ENCODE results near the gene ELFN1.

Gene ELFN1

GRCh38 chr7:1698951-1699350, 28.9 kb downstream of the ELFN1 start:
- Histone ChIP-seq H3K79me2 (no peaks in the 10 kb centered on the region), H3K9me3 (ENCODE audit: control insufficient read depth, low read length) (no peaks in the 10 kb centered on the region), H2AFZ (no peak overlapping the region), H3K4me1 (no peaks in the 10 kb centered on the region), H3K27me3 (ENCODE audit: control insufficient read depth, insufficient read depth, low read length) (no peaks in the 10 kb centered on the region), H3K9ac (no peak overlapping the region), H3K4me2 (ENCODE audit: low read length) (no peak overlapping the region), H3K36me3 (ENCODE audit: control insufficient read depth, insufficient read depth, low read length) (no peaks in the 10 kb centered on the region), H3K27ac (no peak overlapping the region), H3K4me3 (ENCODE audit: low read depth, low read length) (no peak overlapping the region)
- no peak for TF ChIP-seq CTCF (IDR thresholded peaks at IDR 0.05)

DNA sequence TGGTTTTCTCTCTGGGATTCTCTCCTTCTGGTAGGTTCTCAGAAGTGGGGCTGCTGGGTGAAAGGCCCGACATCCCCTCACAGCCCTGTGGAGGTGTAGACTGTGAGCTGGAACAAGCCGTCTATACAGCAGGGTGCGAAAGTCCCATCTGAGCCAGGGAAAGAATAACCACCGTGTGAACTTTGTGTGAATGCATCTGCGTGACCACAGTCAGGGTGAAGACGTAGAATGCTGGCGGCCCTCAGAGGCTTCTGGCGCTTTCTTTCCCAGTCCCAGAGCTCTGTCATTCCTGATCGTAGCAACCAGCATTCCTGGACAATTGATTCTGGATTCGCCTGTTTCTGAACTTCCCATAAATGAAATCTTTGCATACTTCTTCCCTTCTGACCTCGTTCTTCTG, 30.0 kb downstream of the ELFN1 start:
- H3K9me3 ChIP-seq (ENCODE audit: control insufficient read depth, low read length): no peaks in the 10 kb centered on the region
- H3K4me2 ChIP-seq (ENCODE audit: low read length): no peak overlapping the region
- H3K36me3 ChIP-seq (ENCODE audit: control insufficient read depth, insufficient read depth, low read length): no peaks in the 10 kb centered on the region
- no peak for TF ChIP-seq CTCF (IDR thresholded peaks at IDR 0.05)
- no peak overlapping the region for H3K4me3 ChIP-seq (ENCODE audit: low read depth, low read length)
- H3K27me3 ChIP-seq (ENCODE audit: control insufficient read depth, insufficient read depth, low read length): no peaks in the 10 kb centered on the region
- no peaks in the 10 kb centered on the region for H3K79me2 ChIP-seq
- no peak overlapping the region for H3K9ac ChIP-seq
- H3K4me1 ChIP-seq: no peaks in the 10 kb centered on the region
- no peak overlapping the region for H3K27ac ChIP-seq
- H2AFZ ChIP-seq: no peak overlapping the region

DNA sequence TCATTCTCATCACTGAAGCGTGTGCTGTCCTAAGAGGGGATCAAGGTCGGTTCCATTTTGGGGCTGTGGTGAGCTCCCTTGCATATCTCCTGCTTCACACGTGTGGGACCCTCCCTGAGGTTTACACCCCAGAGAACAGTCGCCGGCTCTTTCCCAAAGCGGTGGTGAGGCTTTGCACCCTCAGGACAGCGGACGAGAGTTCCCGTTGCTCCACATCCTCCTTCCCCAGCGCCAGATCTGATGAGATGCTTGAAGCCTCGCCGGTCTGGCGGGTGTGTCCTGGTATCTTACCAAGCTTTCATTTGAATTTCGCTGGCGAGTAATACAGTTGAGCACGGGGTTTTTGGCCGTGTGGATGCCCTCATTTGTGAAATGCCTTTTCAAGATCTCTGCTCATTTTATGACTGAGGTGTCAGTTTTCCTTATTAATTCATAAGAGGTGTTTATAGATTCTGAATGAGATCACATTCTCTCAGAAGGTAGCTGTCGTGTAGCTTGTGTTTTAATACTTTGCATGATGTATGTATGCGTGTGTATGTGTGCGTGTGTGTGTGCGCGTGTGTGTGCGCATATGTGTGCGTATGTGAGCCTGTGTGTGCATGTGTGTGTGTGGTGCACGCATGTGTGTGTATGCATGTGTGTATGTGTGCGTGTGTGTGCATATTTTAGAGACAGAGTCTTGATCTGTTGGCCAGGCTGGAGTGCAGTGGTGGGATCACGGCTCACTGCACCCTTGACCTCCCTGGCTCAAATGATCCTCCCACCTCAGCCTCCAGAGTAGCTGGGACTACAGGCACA, 30.7 kb downstream of the ELFN1 start:
- Histone ChIP-seq H3K4me1 (no peaks in the 10 kb centered on the region), H3K79me2 (no peaks in the 10 kb centered on the region), H3K9ac (no peak overlapping the region), H3K36me3 (ENCODE audit: control insufficient read depth, insufficient read depth, low read length) (no peaks in the 10 kb centered on the region), H3K27me3 (ENCODE audit: control insufficient read depth, insufficient read depth, low read length) (no peaks in the 10 kb centered on the region), H2AFZ (no peak overlapping the region), H3K27ac (no peak overlapping the region), H3K9me3 (ENCODE audit: control insufficient read depth, low read length) (no peaks in the 10 kb centered on the region), H3K4me3 (ENCODE audit: low read depth, low read length) (no peak overlapping the region), H3K4me2 (ENCODE audit: low read length) (no peak overlapping the region)
- no peak for TF ChIP-seq CTCF (IDR thresholded peaks at IDR 0.05)

DNA sequence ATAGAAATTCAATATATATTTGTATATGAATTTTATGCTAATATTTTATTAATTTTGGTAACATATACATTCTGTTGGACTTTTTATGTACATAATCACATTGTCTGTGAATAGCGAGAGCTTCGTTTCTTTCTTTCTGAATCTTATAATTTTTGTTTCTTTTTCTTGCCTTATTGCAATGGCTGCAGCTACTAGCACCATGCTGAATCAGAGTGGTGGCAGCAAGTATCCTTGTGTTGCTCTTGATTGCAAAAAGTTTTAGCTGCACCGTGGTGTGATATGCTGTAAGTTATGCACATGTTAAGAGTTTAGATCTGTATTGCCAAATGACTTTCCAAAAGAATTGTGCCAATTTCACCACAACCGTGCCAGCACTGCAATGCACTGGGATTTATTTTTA, 32.6 kb downstream of the ELFN1 start:
- Histone ChIP-seq H3K4me3 (ENCODE audit: low read depth, low read length) (no peak overlapping the region), H2AFZ (no peak overlapping the region), H3K4me2 (ENCODE audit: low read length) (no peak overlapping the region), H3K36me3 (ENCODE audit: control insufficient read depth, insufficient read depth, low read length) (no peaks in the 10 kb centered on the region), H3K9me3 (ENCODE audit: control insufficient read depth, low read length) (no peaks in the 10 kb centered on the region), H3K4me1 (no peaks in the 10 kb centered on the region), H3K9ac (no peak overlapping the region), H3K79me2 (no peaks in the 10 kb centered on the region), H3K27ac (no peak overlapping the region), H3K27me3 (ENCODE audit: control insufficient read depth, insufficient read depth, low read length) (no peaks in the 10 kb centered on the region)
- no peak for TF ChIP-seq CTCF (IDR thresholded peaks at IDR 0.05)

DNA sequence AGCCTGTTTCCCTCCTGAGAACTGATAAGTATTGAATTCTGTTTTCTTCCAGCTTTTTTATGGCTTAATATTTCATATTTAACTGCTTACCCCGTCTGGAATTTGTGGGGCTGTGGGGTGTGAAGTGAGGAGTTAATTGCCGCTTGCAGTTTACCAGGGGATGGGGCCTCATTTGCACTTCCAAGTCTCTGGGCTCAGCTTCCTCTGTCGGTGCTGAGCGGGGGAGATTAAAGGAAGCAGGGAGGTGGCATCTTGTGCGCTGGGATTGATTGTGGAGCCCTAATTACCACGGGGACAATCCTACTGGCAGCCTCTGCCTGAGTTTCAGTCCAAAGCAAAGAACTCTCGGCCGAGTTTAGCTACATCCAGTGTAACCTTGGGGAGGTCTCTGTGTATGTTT, 33.4 kb downstream of the ELFN1 start:
- no peaks in the 10 kb centered on the region for H3K4me1 ChIP-seq
- no peak overlapping the region for H2AFZ ChIP-seq
- H3K9ac ChIP-seq: no peak overlapping the region
- no peak overlapping the region for H3K4me3 ChIP-seq (ENCODE audit: low read depth, low read length)
- no peak overlapping the region for H3K27ac ChIP-seq
- no peaks in the 10 kb centered on the region for H3K79me2 ChIP-seq
- H3K36me3 ChIP-seq (ENCODE audit: control insufficient read depth, insufficient read depth, low read length): no peaks in the 10 kb centered on the region
- H3K27me3 ChIP-seq (ENCODE audit: control insufficient read depth, insufficient read depth, low read length): no peaks in the 10 kb centered on the region
- TF ChIP-seq CTCF (IDR thresholded peaks at IDR 0.05): no peak
- no peak overlapping the region for H3K4me2 ChIP-seq (ENCODE audit: low read length)
- H3K9me3 ChIP-seq (ENCODE audit: control insufficient read depth, low read length): no peaks in the 10 kb centered on the region
